A549 (cell line): Measurements from ENCODE around the gene TUSC2. TPM values are rescaled to one million over a fixed set of nuclear protein-coding genes. Genes with fewer than 3 reads are reported as not detected.

Source experiments
- ATAC-seq, 2 experiments: fragments of 200-7000 bp in 1 of 2; fragments of >200 bp in 1 of 2; cut with Nextera tagmentation in 1 of 2; cut with Tn5 transposase in 1 of 2; 3 replicates each; pipeline versions ENCODE4 v1.8.0 to v1.9.1; 2018 to 2020; ENCODE audit warnings: mild to moderate bottlenecking in 1 of 2, moderate library complexity in 1 of 2
- CTCF ChIA-PET: fragments of 300-600 bp; sonication (Branson Sonifier 250); formaldehyde crosslinking; extraction: SDS; loops from one replicate; lab custom pipeline; 2021; ENCODE audit warnings: antibody characterized with exemption, inconsistent platforms; lab: Yijun Ruan, JAX
- POLR2A ChIA-PET: fragments of 350-600 bp; formaldehyde crosslinking; extraction: SDS; loops from one replicate; lab custom pipeline; 2021; ENCODE audit warnings: antibody characterized with exemption, inconsistent platforms; lab: Yijun Ruan, JAX
- DNase-seq, 2 experiments: peaks; one replicate each; pipeline versions ENCODE4 v3.0.0 to v3.0.0-alpha.2; 2011 to 2016; ENCODE audit warnings: low read depth in 1 of 2, low spot score in 1 of 2
- FAIRE-seq: peaks from 2 replicates; lab custom pipeline; 2011; peaks lifted over from hg19 to GRCh38; lab: Jason Lieb, UNC
- H3K27ac ChIP-seq, 2 experiments: fragments of >200 bp; sonication (Bioruptor Twin); formaldehyde crosslinking; 3 replicates each; pipeline ENCODE4 v1.5.1; 2016 to 2017
- H3K4me1 ChIP-seq: fragments of >200 bp; sonication (Bioruptor Twin); formaldehyde crosslinking; 3 replicates; pipeline ENCODE4 v1.6.1; 2016
- H3K4me2 ChIP-seq: fragments of >200 bp; sonication (Bioruptor Twin); formaldehyde crosslinking; 3 replicates; pipeline ENCODE4 v1.6.1; 2016
- H3K4me3 ChIP-seq: fragments of >200 bp; sonication (Bioruptor Twin); formaldehyde crosslinking; 3 replicates; pipeline ENCODE4 v1.5.1; 2016
- H3K9me3 ChIP-seq: fragments of >200 bp; sonication (Bioruptor Twin); formaldehyde crosslinking; 3 replicates; pipeline ENCODE4 v1.6.1; 2016
- ATOH8 ChIP-seq: fragments of 250-450 bp; sonication (Bioruptor Pico); IDR thresholded peaks from 2 replicates; pipeline ENCODE4 v1.5.0; 2020; ENCODE audit warnings: low read depth, mild to moderate bottlenecking, moderate library complexity
- BCL3 ChIP-seq: fragments of >200 bp; sonication (Bioruptor Twin); formaldehyde crosslinking; IDR thresholded peaks from 3 replicates; pipeline ENCODE4 v1.6.1; 2016
- CBX2 ChIP-seq: fragments of 200-600 bp; sonication (generic); IDR thresholded peaks from 2 replicates; pipeline ENCODE4 v1.6.1; 2016; ENCODE audit warnings: low read depth, mild to moderate bottlenecking, borderline replicate concordance
- CEBPB ChIP-seq, 2 experiments: fragments of >200 bp in 1 of 2; sonication (Bioruptor Twin) in 1 of 2; formaldehyde crosslinking in 1 of 2; IDR thresholded peaks; 2 replicates each; pipeline ENCODE4 v1.6.1; 2012 to 2016
- CHD4 ChIP-seq: fragments of 200-600 bp; sonication (generic); IDR thresholded peaks from 2 replicates; pipeline ENCODE4 v1.6.1; 2016; ENCODE audit warnings: antibody characterized with exemption, mild to moderate bottlenecking, borderline replicate concordance
- EHF ChIP-seq: fragments of 250-450 bp; sonication (Bioruptor Pico); IDR thresholded peaks from 2 replicates; pipeline ENCODE4 v1.5.0; 2020; ENCODE audit warnings: mild to moderate bottlenecking
- EHMT2 ChIP-seq: fragments of 200-600 bp; sonication (generic); IDR thresholded peaks from 2 replicates; pipeline ENCODE4 v1.6.1; 2016; ENCODE audit warnings: antibody characterized with exemption, low read depth, mild to moderate bottlenecking, moderate library complexity
- ESRRA ChIP-seq: fragments of 150-350 bp; IDR thresholded peaks from 2 replicates; pipeline ENCODE4 v1.6.1; 2014; ENCODE audit warnings: mild to moderate bottlenecking, low read length, borderline replicate concordance
- FOSB ChIP-seq: fragments of 250-450 bp; sonication (Bioruptor Pico); IDR thresholded peaks from 2 replicates; pipeline ENCODE4 v1.5.0; 2020; ENCODE audit warnings: mild to moderate bottlenecking, moderate library complexity
- FOSL2 ChIP-seq, 2 experiments: fragments of 450-650 bp in 1 of 2; fragments of >200 bp in 1 of 2; sonication (Bioruptor Twin) in 1 of 2; formaldehyde crosslinking; IDR thresholded peaks; 2 replicates each; pipeline versions ENCODE4 v1.5.0 to v1.6.1; 2016 to 2020; ENCODE audit warnings: mild to moderate bottlenecking in 1 of 2, moderate library complexity in 1 of 2
- FOXS1 ChIP-seq: fragments of 250-450 bp; sonication (Bioruptor Pico); IDR thresholded peaks from 2 replicates; pipeline ENCODE4 v1.5.0; 2020; ENCODE audit warnings: mild to moderate bottlenecking, moderate library complexity
- GATA3 ChIP-seq: IDR thresholded peaks from 2 replicates; pipeline ENCODE4 v1.6.1; 2012; ENCODE audit warnings: borderline replicate concordance
- HEYL ChIP-seq: fragments of 250-450 bp; sonication (Bioruptor Pico); IDR thresholded peaks from 2 replicates; pipeline ENCODE4 v1.8.0; 2021; ENCODE audit warnings: mild to moderate bottlenecking, moderate library complexity
- HOXB5 ChIP-seq: fragments of 250-450 bp; sonication (Bioruptor Pico); IDR thresholded peaks from 2 replicates; pipeline ENCODE4 v1.5.0; 2020; ENCODE audit warnings: mild to moderate bottlenecking, moderate library complexity
- KDM5A ChIP-seq: fragments of 200-600 bp; sonication (generic); IDR thresholded peaks from 2 replicates; pipeline ENCODE4 v1.6.1; 2016; ENCODE audit warnings: antibody characterized with exemption, mild to moderate bottlenecking
- MAX ChIP-seq: IDR thresholded peaks from 2 replicates; pipeline ENCODE4 v1.6.1; 2012
- MAZ ChIP-seq: fragments of 150-350 bp; IDR thresholded peaks from 2 replicates; pipeline ENCODE4 v1.6.1; 2014; ENCODE audit warnings: antibody characterized with exemption, low read depth, low read length, borderline replicate concordance
- NPAS2 ChIP-seq: fragments of 250-450 bp; sonication (Bioruptor Pico); IDR thresholded peaks from 2 replicates; pipeline ENCODE4 v1.8.0; 2022; ENCODE audit warnings: mild to moderate bottlenecking, moderate library complexity, borderline replicate concordance
- NR3C1 ChIP-seq: fragments of >200 bp; sonication (Bioruptor Twin); formaldehyde crosslinking; IDR thresholded peaks from 3 replicates; pipeline ENCODE4 v1.6.1; 2017
- PBX3 ChIP-seq: IDR thresholded peaks from 2 replicates; pipeline ENCODE4 v1.6.1; 2012
- PHF8 ChIP-seq: fragments of 200-600 bp; sonication (generic); IDR thresholded peaks from 2 replicates; pipeline ENCODE4 v1.6.1; 2016; ENCODE audit warnings: low read depth, mild to moderate bottlenecking, antibody characterized with exemption, moderate library complexity, borderline replicate concordance
- POLR2AphosphoS2 ChIP-seq: conservative IDR thresholded peaks from 2 replicates; pipeline ENCODE4 v1.6.1; 2012; ENCODE audit warnings: low read length, improper control_type of control experiment, inconsistent platforms
- RAD21 ChIP-seq, 2 experiments: fragments of >200 bp in 1 of 2; sonication (Bioruptor Twin) in 1 of 2; formaldehyde crosslinking in 1 of 2; IDR thresholded peaks in 1 of 2; conservative IDR thresholded peaks in 1 of 2; 2 replicates in 1 of 2; 3 replicates in 1 of 2; pipeline ENCODE4 v1.6.1; 2012 to 2018; ENCODE audit warnings: inconsistent platforms in 1 of 2
- RCOR1 ChIP-seq: fragments of 150-350 bp; IDR thresholded peaks from 2 replicates; pipeline ENCODE4 v1.6.1; 2014; ENCODE audit warnings: antibody characterized with exemption, low read length, low read depth
- RNF2 ChIP-seq: fragments of 200-600 bp; sonication (generic); IDR thresholded peaks from 2 replicates; pipeline ENCODE4 v1.6.1; 2016; ENCODE audit warnings: low read depth, mild to moderate bottlenecking, antibody characterized with exemption, moderate library complexity, borderline replicate concordance
- TFCP2L1 ChIP-seq: fragments of 250-450 bp; sonication (Bioruptor Pico); IDR thresholded peaks from 2 replicates; pipeline ENCODE4 v1.5.0; 2021; ENCODE audit warnings: mild to moderate bottlenecking
- USF2 ChIP-seq: fragments of 450-650 bp; IDR thresholded peaks from 2 replicates; pipeline ENCODE4 v1.6.1; 2014; ENCODE audit warnings: antibody characterized with exemption
- ZC3H11A ChIP-seq: fragments of 450-650 bp; IDR thresholded peaks from 2 replicates; pipeline ENCODE4 v1.6.1; 2014; ENCODE audit warnings: antibody characterized with exemption, mild to moderate bottlenecking
- WGBS: methylation state at CpG from one replicate; pipeline ENCODE4 v1.1.6; 2017; ENCODE audit errors: missing lambda C conversion rate; 5-methylcytosine and 5-hydroxymethylcytosine counted together
- polyA plus RNA-seq, 4 experiments: library from polyadenylated mRNA; depleted of rRNA in 3 of 4; stranded (reverse); fragments of >200 nt; fragmentation: RNase III in 1 of 4; extraction: RNeasy Plus Mini Kit Qiagen cat#74134 plus additional on column Dnase treatment in 1 of 4; gene quantifications; 2 replicates in 3 of 4; 3 replicates in 1 of 4; pipeline ENCODE4 v1.2.3, GENCODE V29; 2011 to 2017

The TUSC2 gene
- polyA plus RNA-seq, 2 of the 4 experiments (the other 2 are of a cell fraction), result 18.2 to 23.5 TPM

- Histone ChIP-seq H3K4me2 (peak overlapping the region; percentile 96), H3K27ac (peak overlapping the region in 1 of 2 experiments; percentile 77; a peak in 3 of 6 replicates), H3K4me3 (peak overlapping the region; percentile 45), H3K4me1 (peaks cover 12% of the 10 kb centered on the region; the same call in 1 of the 3 replicates), H3K9me3 (no peaks in the 10 kb centered on the region)
- ChIA-PET POLR2A (no interaction called here), CTCF (interaction anchor here (0.6 to 1.3 kb wide), 5 partner anchors 197 to 1109 kb away, joined by 3 to 4 read pairs (median 3); no protein-coding TSS in a partner anchor)
- FAIRE-seq (no peak), ATAC-seq (no peak), DNase-seq (no peak)
- no peak for TF ChIP-seq PBX3
- TF ChIP-seq HOXB5 (CRISPR knock-in tag), result no peak
- no peak for TF ChIP-seq ZC3H11A
- TF ChIP-seq CEBPB (IDR thresholded peaks at IDR 0.05), result no peak
- TF ChIP-seq FOXS1, result no peak
- TF ChIP-seq PHF8, result no peak
- TF ChIP-seq GATA3, result no peak
- TF ChIP-seq FOSB, result no peak
- no peak for TF ChIP-seq CHD4
- no peak for TF ChIP-seq HEYL
- TF ChIP-seq NR3C1, result no peak
- TF ChIP-seq RNF2, result no peak
- TF ChIP-seq POLR2AphosphoS2, result no peak
- TF ChIP-seq FOSL2 (IDR thresholded peaks at IDR 0.05), result no peak
- TF ChIP-seq FOSL2 (CRISPR knock-in tag; IDR thresholded peaks at IDR 0.05), result no peak
- no peak for TF ChIP-seq KDM5A
- no peak for TF ChIP-seq ESRRA
- TF ChIP-seq EHF, result no peak
- TF ChIP-seq MAZ, result no peak
- TF ChIP-seq TFCP2L1, result no peak
- no peak for TF ChIP-seq USF2
- 77% methylated on average over 5 of the region's 8 CpGs for WGBS
Measured at GRCh38 chr3:50345008-50345407, 17.0 kb upstream of the TUSC2 start.

GRCh38 chr3:50342813-50343633 is 15.0 kb upstream of the TUSC2 start:
- H3K27ac ChIP-seq, result no peak overlapping the region
- no peak for FAIRE-seq
- CTCF ChIA-PET, result interaction anchor here (0.5 kb wide), 1 partner anchor 9 kb away, joined by 3 read pairs; no protein-coding TSS in a partner anchor

More at GRCh38 chr3:50342813-50343633, 15.0 kb upstream of the TUSC2 start:
- DNase-seq (no peak), ATAC-seq (peak; percentile 21 to 22; a peak in 2 of 6 replicates)
- POLR2A ChIA-PET, result no interaction called here
- Histone ChIP-seq H3K4me3 (no peak overlapping the region), H3K9me3 (no peaks in the 10 kb centered on the region), H3K4me1 (peaks cover 7% of the 10 kb centered on the region), H3K4me2 (no peak overlapping the region)
- 72% methylated on average over 7 of the region's 13 CpGs for WGBS
- no peak for TF ChIP-seq RAD21 (conservative IDR thresholded peaks at IDR 0.05 in 1 of 2, IDR thresholded peaks at IDR 0.05 in 1 of 2)
- TF ChIP-seq EHF, result no peak
- no peak for TF ChIP-seq FOSL2 (IDR thresholded peaks at IDR 0.05)
- no peak for TF ChIP-seq FOSL2 (CRISPR knock-in tag; IDR thresholded peaks at IDR 0.05)
- TF ChIP-seq MAZ, result no peak
- no peak for TF ChIP-seq RCOR1
- no peak for TF ChIP-seq CHD4
- no peak for TF ChIP-seq PHF8
- no peak for TF ChIP-seq EHMT2
- TF ChIP-seq CBX2, result no peak
- TF ChIP-seq ATOH8 (CRISPR knock-in tag), result no peak
- TF ChIP-seq BCL3, result no peak
- TF ChIP-seq PBX3, result no peak
- no peak for TF ChIP-seq ESRRA
- no peak for TF ChIP-seq RNF2
- TF ChIP-seq NPAS2 (CRISPR knock-in tag), result no peak
- no peak for TF ChIP-seq MAX
- TF ChIP-seq FOSB, result no peak
